PC-3 (cell line): ENCODE data around the gene TYMS. TPM values are rescaled to one million over a fixed set of nuclear protein-coding genes. Genes with fewer than 3 reads are reported as not detected.

Experiments used
- ATAC-seq: fragments of 200-7000 bp; cut with Tn5 transposase; 2 replicates; pipeline ENCODE4 v1.9.1; 2020; ENCODE audit warnings: mild to moderate bottlenecking, moderate library complexity
- BruUV-seq: library from RNA; stranded (reverse); fragments of 400-500 nt; replicated peaks from 2 replicates; lab custom pipeline; 2021; lab: Mats Ljungman, UMichigan
- CTCF ChIA-PET: fragments of 300-600 bp; sonication (Branson Sonifier 250); formaldehyde crosslinking; loops from one replicate; lab custom pipeline; 2022; ENCODE audit warnings: antibody characterized with exemption; lab: Charles Lee
- POLR2A ChIA-PET: fragments of 300-600 bp; sonication (Branson Sonifier 250); formaldehyde crosslinking; loops from one replicate; lab custom pipeline; 2022; ENCODE audit warnings: antibody characterized with exemption; ENCODE audit not compliant: unreplicated experiment; lab: Charles Lee
- DNase-seq: peaks from one replicate; pipeline ENCODE4 v3.0.0-alpha.2; 2015
- H2AFZ ChIP-seq: fragments of 300-600 bp; sonication (generic); 2 replicates; pipeline ENCODE4 v1.6.0; 2016; ENCODE audit warnings: antibody characterized with exemption, low read length
- H3F3A ChIP-seq: fragments of 300-600 bp; sonication (generic); one replicate; pipeline ENCODE4 v1.6.0; 2017; ENCODE audit warnings: antibody characterized with exemption, low read length, control low read depth, mild to moderate bottlenecking; ENCODE audit not compliant: unreplicated experiment
- H3K27ac ChIP-seq: fragments of 300-600 bp; sonication (generic); 2 replicates; pipeline ENCODE4 v1.5.1; 2016; ENCODE audit warnings: mild to moderate bottlenecking, low read length
- H3K27me3 ChIP-seq: fragments of 300-600 bp; sonication (generic); 2 replicates; pipeline ENCODE4 v1.6.1; 2016; ENCODE audit warnings: low read length, mixed read lengths
- H3K36me3 ChIP-seq: fragments of 300-600 bp; sonication (generic); 2 replicates; pipeline ENCODE4 v1.6.1; 2016; ENCODE audit warnings: low read depth, mixed run types, low read length, mixed read lengths
- H3K4me1 ChIP-seq: fragments of 300-600 bp; sonication (generic); 2 replicates; pipeline ENCODE4 v1.5.1; 2016; ENCODE audit warnings: low read length; ENCODE audit not compliant: insufficient read depth
- H3K4me2 ChIP-seq: fragments of 300-600 bp; sonication (generic); 2 replicates; pipeline ENCODE4 v1.6.0; 2016; ENCODE audit warnings: low read length
- H3K4me3 ChIP-seq: fragments of 300-600 bp; sonication (generic); 2 replicates; pipeline ENCODE4 v1.5.1; 2016; ENCODE audit warnings: mild to moderate bottlenecking, low read length, mixed read lengths
- H3K79me2 ChIP-seq: fragments of 300-600 bp; sonication (generic); 2 replicates; pipeline ENCODE4 v1.6.1; 2017; ENCODE audit warnings: low read length, mixed read lengths
- H3K9ac ChIP-seq: fragments of 300-600 bp; sonication (generic); 2 replicates; pipeline ENCODE4 v1.6.0; 2016; ENCODE audit warnings: mild to moderate bottlenecking, low read length
- H3K9me2 ChIP-seq: fragments of 300-600 bp; sonication (generic); replicated peaks from 2 replicates; pipeline ENCODE4 v1.6.1; 2016; ENCODE audit warnings: mixed run types, low read length, mixed read lengths
- H3K9me3 ChIP-seq: fragments of 300-600 bp; sonication (generic); 2 replicates; pipeline ENCODE4 v1.6.1; 2016; ENCODE audit warnings: low read length, mixed read lengths
- H4K20me1 ChIP-seq: fragments of 300-600 bp; sonication (generic); 2 replicates; pipeline ENCODE4 v1.6.1; 2016; ENCODE audit warnings: low read length, mixed read lengths
- CTCF ChIP-seq: fragments of 300-600 bp; sonication (generic); conservative IDR thresholded peaks from 2 replicates; pipeline ENCODE4 v1.5.1; 2017; ENCODE audit warnings: antibody characterized with exemption, low read depth, mild to moderate bottlenecking, low read length
- EZH2 ChIP-seq: fragments of 300-600 bp; sonication (generic); IDR thresholded peaks from one replicate; pipeline ENCODE4 v1.6.1; 2017; ENCODE audit warnings: antibody characterized with exemption, mild to moderate bottlenecking, low read length; ENCODE audit not compliant: unreplicated experiment
- EZH2phosphoT487 ChIP-seq: fragments of 300-600 bp; sonication (generic); IDR thresholded peaks from 2 replicates; pipeline ENCODE4 v1.6.1; 2018; ENCODE audit warnings: mild to moderate bottlenecking, antibody characterized with exemption, low read length, borderline replicate concordance
- intact Hi-C: fragments of 100-400 bp; cut with micrococcal nuclease; formaldehyde crosslinking; loops from 2 replicates; pipeline ENCODE4 v1.9.0; 2023
- total RNA-seq: library from RNA; depleted of rRNA; stranded (reverse); fragments of >200 nt; gene quantifications from 2 replicates; pipeline ENCODE4 v1.2.3, GENCODE V29; 2014

TYMS gene
- total RNA-seq, 1 experiment from 2014 or later: 63.2 TPM

- Histone ChIP-seq H3K4me1 (peaks cover 17% of the 10 kb centered on the region), H3K9me2 (no peaks in the 10 kb centered on the region), H2AFZ (no peak overlapping the region), H3F3A (peaks cover 17% of the 10 kb centered on the region), H3K4me2 (peak overlapping the region; percentile 30), H3K9ac (no peak overlapping the region), H3K9me3 (no peaks in the 10 kb centered on the region), H3K36me3 (peaks cover 38% of the 10 kb centered on the region), H3K79me2 (no peaks in the 10 kb centered on the region), H3K4me3 (no peak overlapping the region), H3K27me3 (no peaks in the 10 kb centered on the region), H3K27ac (peak overlapping the region; percentile 64), H4K20me1 (no peaks in the 10 kb centered on the region)
- CTCF ChIA-PET: interaction anchor here (0.6 to 1.3 kb wide), 3 partner anchors 35 to 54 kb away, joined by 3 to 6 read pairs (median 5); no protein-coding TSS in a partner anchor
- DNase-seq (peak; percentile 83), ATAC-seq (peak; percentile 93)
- TF ChIP-seq CTCF (no peak), EZH2phosphoT487 (no peak), EZH2 (no peak)
- intact Hi-C loops: loop anchor here (1.0 kb wide), 1 partner anchor 25 kb away; no protein-coding TSS in a partner anchor
- POLR2A ChIA-PET: interaction anchor here (0.5 to 0.7 kb wide), 2 partner anchors 20 to 24 kb away, joined by 3 to 16 read pairs; no protein-coding TSS in a partner anchor
- BruUV-seq: no TSS peak
Observed at GRCh38 chr18:677951-678381, 20.5 kb downstream of the TYMS start.

- Histone ChIP-seq H4K20me1 (no peaks in the 10 kb centered on the region), H3K27me3 (no peaks in the 10 kb centered on the region), H3K4me3 (no peak overlapping the region), H3K27ac (peak overlapping the region; percentile 22), H2AFZ (no peak overlapping the region), H3K36me3 (peaks cover 36% of the 10 kb centered on the region), H3K4me2 (0 out of 2 replicates have a peak overlapping the region, but pooled peaks have one; percentile 21), H3K4me1 (peaks cover 21% of the 10 kb centered on the region), H3F3A (peaks cover 16% of the 10 kb centered on the region), H3K9ac (no peak overlapping the region), H3K79me2 (no peaks in the 10 kb centered on the region), H3K9me2 (no peaks in the 10 kb centered on the region), H3K9me3 (no peaks in the 10 kb centered on the region)
- DNase-seq: no peak
- no peak for ATAC-seq
- no TSS peak for BruUV-seq
- no peak for TF ChIP-seq CTCF
- TF ChIP-seq EZH2phosphoT487: no peak
- no peak for TF ChIP-seq EZH2
- CTCF ChIA-PET: interaction anchor here (0.6 to 1.3 kb wide), 3 partner anchors 34 to 55 kb away, joined by 3 to 6 read pairs (median 5); no protein-coding TSS in a partner anchor
- intact Hi-C loops: loop anchor here (1.0 kb wide), 1 partner anchor 25 kb away; no protein-coding TSS in a partner anchor
- POLR2A ChIA-PET: no interaction called here
Observed at GRCh38 chr18:678482-679182, 21.2 kb downstream of the TYMS start.

- ChIA-PET POLR2A (no interaction called here), CTCF (no interaction called here)
- no peak overlapping the region for H3K4me3 ChIP-seq
- no peaks in the 10 kb centered on the region for H3K79me2 ChIP-seq
- peaks cover 10% of the 10 kb centered on the region for H3F3A ChIP-seq
- no peaks in the 10 kb centered on the region for H3K9me2 ChIP-seq
- no peaks in the 10 kb centered on the region for H3K27me3 ChIP-seq
- ATAC-seq (no peak), DNase-seq (no peak)
- H3K4me1 ChIP-seq: peaks cover 22% of the 10 kb centered on the region
- no peak overlapping the region for H3K4me2 ChIP-seq
- H3K9me3 ChIP-seq: no peaks in the 10 kb centered on the region
- peaks cover 29% of the 10 kb centered on the region for H3K36me3 ChIP-seq
- H3K27ac ChIP-seq: no peak overlapping the region
- BruUV-seq: no TSS peak
- intact Hi-C loops: no loop called here
- H2AFZ ChIP-seq: no peak overlapping the region
- no peak overlapping the region for H3K9ac ChIP-seq
- no peaks in the 10 kb centered on the region for H4K20me1 ChIP-seq
- TF ChIP-seq EZH2phosphoT487 (no peak), EZH2 (no peak), CTCF (no peak)
Observed at GRCh38 chr18:679516-679915, 22.1 kb downstream of the TYMS start.
